NOMO-1 treated with dmso at 0.1 percent for 144 hours (cell line): Measurements from ENCODE around the gene DMTF1.
A peak's percentile ranks its signal among the peaks of the same experiment; 100 is the strongest.
"Not testable (repeated sequence)": the region's sequence is repeated elsewhere in the genome, so short reads cannot be mapped to it uniquely, and the experiment has no call there.

ENCODE experiments used
- DNase-seq: peaks from one replicate; lab custom pipeline; 2025; ENCODE audit not compliant: unreplicated experiment; lab: John Stamatoyannopoulos, UW

The DMTF1 gene

GRCh38 chr7:87152112-87152896 is at the start of gene DMTF1:
Gene DMTF1 (plus strand): TSS chr7:87152453. CDS start chr7:87164942, 12,489 bp downstream.
- DNase-seq = peak; percentile 100

- DNase-seq = no peak
Measured at GRCh38 chr7:87105401-87105800, 46.9 kb upstream of the DMTF1 start.

- no peak for DNase-seq
Measured at GRCh38 chr7:87106974-87107612, 45.2 kb upstream of the DMTF1 start.

- no peak for DNase-seq
Measured at GRCh38 chr7:87107949-87108776, 44.1 kb upstream of the DMTF1 start.

GRCh38 chr7:87110778-87111177 is 41.5 kb upstream of the DMTF1 start:
- no peak for DNase-seq

GRCh38 chr7:87111877-87112276 is 40.4 kb upstream of the DMTF1 start:
- no peak for DNase-seq

GRCh38 chr7:87113077-87113476 is 39.2 kb upstream of the DMTF1 start:
- DNase-seq = no peak

GRCh38 chr7:87113904-87114303 is 38.3 kb upstream of the DMTF1 start:
- DNase-seq = not testable (repeated sequence)

- not testable (repeated sequence) for DNase-seq
Measured at GRCh38 chr7:87115772-87116171, 36.5 kb upstream of the DMTF1 start.

GRCh38 chr7:87116315-87116714 is 35.9 kb upstream of the DMTF1 start:
- no peak for DNase-seq

GRCh38 chr7:87119581-87119980 is 32.7 kb upstream of the DMTF1 start:
- DNase-seq = no peak

- DNase-seq = no peak
Measured at GRCh38 chr7:87123105-87123504, 29.1 kb upstream of the DMTF1 start.

- no peak for DNase-seq
Measured at GRCh38 chr7:87127019-87127418, 25.2 kb upstream of the DMTF1 start.

- no peak for DNase-seq
Measured at GRCh38 chr7:87128861-87129267, 23.4 kb upstream of the DMTF1 start.

GRCh38 chr7:87129332-87129731 is 22.9 kb upstream of the DMTF1 start:
- no peak for DNase-seq

- DNase-seq = no peak
Measured at GRCh38 chr7:87129848-87130247, 22.4 kb upstream of the DMTF1 start.

- DNase-seq = no peak
Measured at GRCh38 chr7:87131771-87132170, 20.5 kb upstream of the DMTF1 start.

GRCh38 chr7:87137271-87137670 is 15.0 kb upstream of the DMTF1 start:
- no peak for DNase-seq

- DNase-seq = no peak
Measured at GRCh38 chr7:87139514-87139913, 12.7 kb upstream of the DMTF1 start.

- no peak for DNase-seq
Measured at GRCh38 chr7:87140271-87140748, 11.9 kb upstream of the DMTF1 start.

- DNase-seq = peak; percentile 30
Measured at GRCh38 chr7:87144173-87144657, 8.0 kb upstream of the DMTF1 start.
